Stimulated activated effector memory CD8-positive, alpha-beta T cell treated with anti-CD3 and anti-CD28 coated beads, Interleukin-12 subunit alpha, Interleukin-12 subunit beta, amount 100 ng/mL, for 72 hours (primary cell): ENCODE measurements around the gene TBC1D17.

ENCODE experiments used
- ATAC-seq: fragments of 150-1000 bp; cut with Tn5 transposase; 2 replicates; pipeline ENCODE4 v1.10.0; 2021
- DNase-seq, 2 donors: peaks; one replicate each; pipeline ENCODE4 v3.0.0; 2021 to 2022; ENCODE audit warnings: low spot score in 2 of 2
- H3K27ac Mint-ChIP-seq: one replicate; pipeline ENCODE4 v1.8.0; 2022; ENCODE audit warnings: mild to moderate bottlenecking, mixed read lengths
- H3K36me3 Mint-ChIP-seq: one replicate; pipeline ENCODE4 v1.8.0; 2022; ENCODE audit warnings: mild to moderate bottlenecking, mixed read lengths
- H3K4me1 Mint-ChIP-seq: one replicate; pipeline ENCODE4 v1.8.0; 2022; ENCODE audit warnings: mixed read lengths
- H3K4me3 Mint-ChIP-seq: one replicate; pipeline ENCODE4 v1.8.0; 2022; ENCODE audit warnings: mild to moderate bottlenecking, mixed read lengths
- H3K9me3 Mint-ChIP-seq: one replicate; pipeline ENCODE4 v1.8.0; 2022; ENCODE audit warnings: mixed read lengths

The TBC1D17 gene

DNA sequence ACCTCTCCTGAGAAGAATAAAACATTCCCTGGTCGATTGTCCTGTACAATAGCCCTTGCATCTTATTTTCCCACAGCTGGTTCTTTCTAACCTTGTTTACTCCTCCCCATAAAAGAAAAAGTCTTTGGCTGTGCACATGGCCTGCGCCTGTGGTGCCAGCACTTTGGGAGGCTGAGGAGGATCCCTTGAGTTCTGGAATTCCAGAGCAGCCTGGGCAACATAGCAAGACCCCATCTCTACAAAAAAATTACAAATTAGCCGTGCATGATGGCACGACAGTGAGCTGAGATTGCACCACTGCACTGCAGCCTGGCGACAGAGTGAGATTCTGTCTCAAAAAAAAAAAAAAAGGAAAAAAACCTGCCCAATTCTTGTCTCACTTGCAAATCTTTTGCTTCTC is 59.0 kb downstream of the TBC1D17 start:
- peak overlapping the region; percentile 12 for H3K27ac Mint-ChIP-seq
- H3K4me1 Mint-ChIP-seq: peaks cover 34% of the 10 kb centered on the region
- H3K36me3 Mint-ChIP-seq: peaks cover 33% of the 10 kb centered on the region
- H3K9me3 Mint-ChIP-seq: no peaks in the 10 kb centered on the region
- no peak for ATAC-seq
- DNase-seq: no peak
- H3K4me3 Mint-ChIP-seq: no peak overlapping the region

GRCh38 chr19:49937750-49938381 is 60.4 kb downstream of the TBC1D17 start:
- H3K4me3 Mint-ChIP-seq: peak overlapping the region; percentile 42
- peaks cover 21% of the 10 kb centered on the region for H3K4me1 Mint-ChIP-seq
- no peaks in the 10 kb centered on the region for H3K9me3 Mint-ChIP-seq
- DNase-seq (peak; percentile 88 to 92), ATAC-seq (peak; percentile 85)
- no peak overlapping the region for H3K27ac Mint-ChIP-seq
- peaks cover 20% of the 10 kb centered on the region for H3K36me3 Mint-ChIP-seq
